Mesenchymal stem cell (in vitro differentiated cells and primary cell): ENCODE results near the gene SLC35A3.
A peak's percentile ranks its signal among the peaks of the same experiment; 100 is the strongest.

Experiments used
- DNase-seq: peaks from one replicate; pipeline ENCODE4 v3.0.0-alpha.2; 2013
- H2AFZ ChIP-seq: one replicate; pipeline ENCODE4 v1.6.1; 2013; ENCODE audit warnings: low read depth, mild to moderate bottlenecking, control low read depth, inconsistent platforms, low read length, moderate library complexity
- H2AK5ac ChIP-seq: 2 replicates; pipeline ENCODE4 v1.6.1; 2013; ENCODE audit warnings: low read length, moderate library complexity, mild to moderate bottlenecking, inconsistent platforms; ENCODE audit not compliant: severe bottlenecking
- H2BK120ac ChIP-seq: one replicate; pipeline ENCODE4 v1.6.1; 2013; ENCODE audit warnings: low read depth, mild to moderate bottlenecking, inconsistent platforms, low read length, moderate library complexity
- H2BK12ac ChIP-seq, 2 experiments: one replicate each; pipeline ENCODE4 v1.6.1; 2013; ENCODE audit warnings: inconsistent platforms in 2 of 2, low read length in 2 of 2, mild to moderate bottlenecking in 2 of 2, moderate library complexity in 2 of 2, control low read depth in 1 of 2
- H2BK15ac ChIP-seq: one replicate; pipeline ENCODE4 v1.6.1; 2013; ENCODE audit warnings: mild to moderate bottlenecking, low read depth, inconsistent platforms; ENCODE audit not compliant: poor library complexity, severe bottlenecking
- H2BK5ac ChIP-seq: 2 replicates; pipeline ENCODE4 v1.6.1; 2013; ENCODE audit warnings: low read depth, mild to moderate bottlenecking, low read length, control low read depth, inconsistent platforms; ENCODE audit not compliant: poor library complexity, severe bottlenecking
- H3K14ac ChIP-seq, 2 experiments: one replicate each; pipeline ENCODE4 v1.6.1; 2013; ENCODE audit warnings: inconsistent platforms in 2 of 2, low read length in 2 of 2, control low read depth in 1 of 2, mild to moderate bottlenecking in 1 of 2, moderate library complexity in 1 of 2
- H3K18ac ChIP-seq, 2 experiments: one replicate each; pipeline ENCODE4 v1.6.1; 2013; ENCODE audit warnings: inconsistent platforms in 2 of 2, low read length in 2 of 2, control low read depth in 1 of 2, low read depth in 1 of 2, mild to moderate bottlenecking in 1 of 2
- H3K23ac ChIP-seq, 2 experiments: one replicate each; pipeline ENCODE4 v1.6.1; 2013; ENCODE audit warnings: inconsistent platforms in 2 of 2, low read length in 2 of 2, mild to moderate bottlenecking in 2 of 2, moderate library complexity in 2 of 2, control low read depth in 1 of 2
- H3K27ac ChIP-seq: 2 replicates; pipeline ENCODE4 v1.5.1; 2013; ENCODE audit warnings: mild to moderate bottlenecking, moderate library complexity, low read length, control low read depth, inconsistent platforms; ENCODE audit not compliant: poor library complexity, severe bottlenecking
- H3K27me3 ChIP-seq, 2 experiments: 2 replicates each; pipeline versions ENCODE4 v1.6.1 to v1.7.0; 2013; ENCODE audit warnings: low read length in 2 of 2, mild to moderate bottlenecking in 2 of 2, moderate library complexity in 2 of 2, control low read depth in 1 of 2, inconsistent platforms in 1 of 2; ENCODE audit not compliant: control insufficient read depth in 1 of 2, insufficient read depth in 1 of 2
- H3K36me3 ChIP-seq, 2 experiments: 2 replicates each; pipeline versions ENCODE4 v1.6.1 to v1.7.0; 2013; ENCODE audit warnings: low read length in 2 of 2, control low read depth in 1 of 2, inconsistent platforms in 1 of 2, low read depth in 1 of 2, mild to moderate bottlenecking in 1 of 2; ENCODE audit not compliant: insufficient read depth in 2 of 2, control insufficient read depth in 1 of 2
- H3K4ac ChIP-seq, 2 experiments: one replicate each; pipeline ENCODE4 v1.6.1; 2013; ENCODE audit warnings: inconsistent platforms in 2 of 2, low read length in 2 of 2, mild to moderate bottlenecking in 2 of 2, moderate library complexity in 2 of 2, control low read depth in 1 of 2, low read depth in 1 of 2
- H3K4me1 ChIP-seq: 2 replicates; pipeline ENCODE4 v1.6.1; 2013; ENCODE audit warnings: low read depth, low read length, control low read depth; ENCODE audit not compliant: control insufficient read depth, insufficient read depth
- H3K4me2 ChIP-seq: 2 replicates; pipeline ENCODE4 v1.6.1; 2013; ENCODE audit warnings: low read length, mild to moderate bottlenecking, inconsistent platforms; ENCODE audit not compliant: poor library complexity, severe bottlenecking
- H3K4me3 ChIP-seq, 2 experiments: 2 replicates each; pipeline versions ENCODE4 v1.5.1 to v1.7.0; 2013; ENCODE audit warnings: low read length in 2 of 2, mild to moderate bottlenecking in 2 of 2, control low read depth in 1 of 2, low read depth in 1 of 2; ENCODE audit not compliant: insufficient read depth in 1 of 2
- H3K79me1 ChIP-seq: replicated peaks from 2 replicates; pipeline ENCODE4 v1.6.1; 2013; ENCODE audit warnings: mild to moderate bottlenecking, control low read depth, low read length, inconsistent platforms; ENCODE audit not compliant: poor library complexity, severe bottlenecking
- H3K9ac ChIP-seq: 2 replicates; pipeline ENCODE4 v1.7.0; 2013; ENCODE audit warnings: mild to moderate bottlenecking, low read length, moderate library complexity
- H3K9me3 ChIP-seq: 2 replicates; pipeline ENCODE4 v1.7.0; 2013; ENCODE audit warnings: mild to moderate bottlenecking, low read length; ENCODE audit not compliant: control insufficient read depth
- H4K8ac ChIP-seq: one replicate; pipeline ENCODE4 v1.6.1; 2013; ENCODE audit warnings: inconsistent platforms, mild to moderate bottlenecking, low read length, moderate library complexity
- H4K91ac ChIP-seq: one replicate; pipeline ENCODE4 v1.6.1; 2013; ENCODE audit warnings: mild to moderate bottlenecking, low read length, inconsistent platforms
- WGBS: methylation state at CpG from one replicate; pipeline ENCODE4 v1.1.7; 2013; ENCODE audit warnings: mixed read lengths; 5-methylcytosine and 5-hydroxymethylcytosine counted together

The SLC35A3 gene

GRCh38 chr1:100006688-100007087 lies 36.9 kb downstream of the SLC35A3 start:
- no CpG with 5 or more reads among the region's 2 CpGs for WGBS
- no peak overlapping the region for H3K27ac ChIP-seq
- H3K4me2 ChIP-seq, result no peak overlapping the region
- no peak overlapping the region for H3K4ac ChIP-seq
- H3K14ac ChIP-seq, result no peak overlapping the region
- DNase-seq, result no peak
- no peak overlapping the region for H3K18ac ChIP-seq
- no peak overlapping the region for H2AFZ ChIP-seq
- H2BK12ac ChIP-seq, result no peak overlapping the region
- H3K79me1 ChIP-seq, result peaks cover 13% of the 10 kb centered on the region
- peaks cover 4% of the 10 kb centered on the region for H3K4me1 ChIP-seq
- no peak overlapping the region for H2BK5ac ChIP-seq
- H2BK120ac ChIP-seq, result no peak overlapping the region
- H3K9me3 ChIP-seq, result peaks cover 5% of the 10 kb centered on the region
- no peak overlapping the region for H3K23ac ChIP-seq
- no peak overlapping the region for H2BK15ac ChIP-seq
- H2AK5ac ChIP-seq, result no peak overlapping the region
- H3K27me3 ChIP-seq, result no peaks in the 10 kb centered on the region
- no peak overlapping the region for H3K9ac ChIP-seq
- H3K36me3 ChIP-seq, result peaks cover 6 to 7% of the 10 kb centered on the region in 2 experiments
- H3K4me3 ChIP-seq, result no peak overlapping the region
- no peak overlapping the region for H4K91ac ChIP-seq
- no peak overlapping the region for H4K8ac ChIP-seq

GRCh38 chr1:100009458-100009857 lies 39.7 kb downstream of the SLC35A3 start:
- Histone ChIP-seq H3K4me3 (no peak overlapping the region), H3K27ac (no peak overlapping the region), H3K4me2 (no peak overlapping the region), H2AFZ (no peak overlapping the region), H3K18ac (no peak overlapping the region), H4K8ac (no peak overlapping the region), H3K14ac (no peak overlapping the region), H3K4ac (no peak overlapping the region), H2BK5ac (no peak overlapping the region), H2BK12ac (no peak overlapping the region), H3K27me3 (no peaks in the 10 kb centered on the region), H3K9ac (no peak overlapping the region), H3K9me3 (peaks cover 5% of the 10 kb centered on the region), H3K79me1 (peaks cover 14% of the 10 kb centered on the region), H3K36me3 (peaks cover 6 to 17% of the 10 kb centered on the region in 2 experiments), H3K4me1 (peaks cover 2% of the 10 kb centered on the region), H2BK120ac (no peak overlapping the region), H3K23ac (no peak overlapping the region), H2BK15ac (no peak overlapping the region), H2AK5ac (no peak overlapping the region), H4K91ac (no peak overlapping the region)
- DNase-seq, result peak; percentile 51

GRCh38 chr1:100010804-100011203 lies 41.0 kb downstream of the SLC35A3 start:
- WGBS, result 100% methylated on average over 1 of the region's 1 CpG

GRCh38 chr1:100019220-100019619 lies 49.4 kb downstream of the SLC35A3 start:
- Histone ChIP-seq H3K23ac (no peak overlapping the region), H3K9me3 (no peaks in the 10 kb centered on the region), H3K79me1 (peaks cover 2% of the 10 kb centered on the region), H3K14ac (no peak overlapping the region), H2BK12ac (no peak overlapping the region), H3K27ac (no peak overlapping the region), H4K91ac (no peak overlapping the region), H3K4me3 (no peak overlapping the region), H3K9ac (no peak overlapping the region), H4K8ac (no peak overlapping the region), H3K4ac (no peak overlapping the region), H2BK5ac (no peak overlapping the region), H3K4me1 (no peaks in the 10 kb centered on the region), H2BK15ac (no peak overlapping the region), H2AFZ (no peak overlapping the region), H3K18ac (no peak overlapping the region), H2AK5ac (no peak overlapping the region), H2BK120ac (no peak overlapping the region), H3K36me3 (peaks cover 0 to 21% of the 10 kb centered on the region in 2 experiments), H3K27me3 (no peaks in the 10 kb centered on the region), H3K4me2 (no peak overlapping the region)
- WGBS, result 98% methylated on average over 1 of the region's 1 CpG
- no peak for DNase-seq

More at GRCh38 chr1:100010804-100011203, 41.0 kb downstream of the SLC35A3 start:
- Histone ChIP-seq H3K27me3 (no peaks in the 10 kb centered on the region), H2BK12ac (no peak overlapping the region), H2BK5ac (no peak overlapping the region), H2BK15ac (no peak overlapping the region), H3K4me2 (no peak overlapping the region), H3K9me3 (peaks cover 1% of the 10 kb centered on the region), H3K23ac (no peak overlapping the region), H3K18ac (no peak overlapping the region), H3K79me1 (peaks cover 13% of the 10 kb centered on the region), H2BK120ac (no peak overlapping the region), H3K4me1 (peaks cover 2% of the 10 kb centered on the region), H3K27ac (no peak overlapping the region), H3K9ac (no peak overlapping the region), H3K14ac (no peak overlapping the region), H2AFZ (no peak overlapping the region), H3K36me3 (peaks cover 6 to 20% of the 10 kb centered on the region in 2 experiments), H3K4me3 (no peak overlapping the region), H4K91ac (no peak overlapping the region), H3K4ac (no peak overlapping the region), H2AK5ac (no peak overlapping the region), H4K8ac (no peak overlapping the region)
- no peak for DNase-seq
